Keratinocyte (primary cell): ENCODE measurements around the gene CUL3. TPM values are rescaled to one million over a fixed set of nuclear protein-coding genes. Genes with fewer than 3 reads are reported as not detected.

Experiments used
- DNase-seq: peaks from one replicate; pipeline ENCODE4 v3.0.0-alpha.2; 2011; ENCODE audit warnings: low read depth, missing footprints, low spot score
- FAIRE-seq: peaks from 2 replicates; lab custom pipeline; 2011; peaks lifted over from hg19 to GRCh38; lab: Jason Lieb, UNC
- H2AFZ ChIP-seq: 2 replicates; pipeline ENCODE4 v1.6.0; 2012; ENCODE audit warnings: low read length, control low read depth, inconsistent platforms; ENCODE audit not compliant: control insufficient read depth
- H3K27ac ChIP-seq: 2 replicates; pipeline ENCODE4 v1.5.1; 2011; ENCODE audit warnings: low read length; ENCODE audit not compliant: control insufficient read depth, insufficient read depth
- H3K27me3 ChIP-seq: 3 replicates; pipeline ENCODE4 v1.6.0; 2011; ENCODE audit warnings: low read length; ENCODE audit not compliant: control insufficient read depth, insufficient read depth; ENCODE audit errors: extremely low read depth
- H3K36me3 ChIP-seq, 2 experiments: 2 replicates in 1 of 2; 3 replicates in 1 of 2; pipeline ENCODE4 v1.5.1; 2011; ENCODE audit warnings: low read length in 2 of 2, mild to moderate bottlenecking in 1 of 2; ENCODE audit not compliant: control insufficient read depth in 2 of 2, insufficient read depth in 2 of 2; ENCODE audit errors: extremely low read depth in 1 of 2
- H3K4me1 ChIP-seq: 3 replicates; pipeline ENCODE4 v1.5.1; 2011; ENCODE audit warnings: low read length; ENCODE audit not compliant: control insufficient read depth, insufficient read depth; ENCODE audit errors: extremely low read depth
- H3K4me2 ChIP-seq: 3 replicates; pipeline ENCODE4 v1.6.0; 2011; ENCODE audit warnings: low read depth, low read length; ENCODE audit not compliant: control insufficient read depth, insufficient read depth; ENCODE audit errors: extremely low read depth
- H3K4me3 ChIP-seq, 3 experiments: fragments of 200-600 bp in 1 of 3; sonication (generic) in 1 of 3; 2 replicates in 2 of 3; 3 replicates in 1 of 3; pipeline ENCODE4 v1.5.1; 2011 to 2016; ENCODE audit warnings: low read length in 3 of 3, mild to moderate bottlenecking in 3 of 3, control low read depth in 2 of 3, inconsistent platforms in 1 of 3, low read depth in 1 of 3, mixed read lengths in 1 of 3, mixed run types in 1 of 3, moderate library complexity in 1 of 3; ENCODE audit not compliant: control insufficient read depth in 2 of 3, insufficient read depth in 2 of 3; ENCODE audit errors: extremely low read depth in 1 of 3
- H3K79me2 ChIP-seq: 2 replicates; pipeline ENCODE4 v1.6.0; 2012; ENCODE audit warnings: low read length; ENCODE audit not compliant: control insufficient read depth, insufficient read depth
- H3K9ac ChIP-seq: 3 replicates; pipeline ENCODE4 v1.6.0; 2011; ENCODE audit warnings: low read length; ENCODE audit not compliant: control insufficient read depth, insufficient read depth; ENCODE audit errors: extremely low read depth
- H3K9me1 ChIP-seq: 3 replicates; pipeline ENCODE4 v1.6.0; 2011; ENCODE audit warnings: low read length; ENCODE audit not compliant: control insufficient read depth, insufficient read depth; ENCODE audit errors: extremely low read depth
- H3K9me3 ChIP-seq: 2 replicates; pipeline ENCODE4 v1.5.1; 2012; ENCODE audit warnings: low read depth, low read length; ENCODE audit not compliant: control insufficient read depth
- H4K20me1 ChIP-seq: 3 replicates; pipeline ENCODE4 v1.6.0; 2011; ENCODE audit warnings: low read length; ENCODE audit not compliant: control insufficient read depth, insufficient read depth; ENCODE audit errors: extremely low read depth
- EZH2 ChIP-seq: IDR thresholded peaks from one replicate; pipeline ENCODE4 v1.6.1; 2012; ENCODE audit warnings: inconsistent platforms, mild to moderate bottlenecking, low read length, moderate library complexity
- dilution Hi-C: fragments of 300-500 bp; cut with MboI; formaldehyde crosslinking; loops from one replicate; pipeline ENCODE4 v1.7.0; 2020; ENCODE audit warnings: low sequenced_read_pairs; ENCODE audit not compliant: extremely low pct_ligation_motif_present
- polyA plus RNA-seq, 5 experiments: library from polyadenylated mRNA; depleted of rRNA in 3 of 5; stranded (reverse) in 3 of 5; stranded (forward) in 1 of 5; unstranded in 1 of 5; fragments of >200 nt; gene quantifications; 1 replicate in 1 of 5; 2 replicates in 3 of 5; 3 replicates in 1 of 5; pipeline versions ENCODE4 v1.2.1 to v1.2.3, GENCODE V29; 2011 to 2012; ENCODE audit warnings: missing spikeins in 2 of 5, low read depth in 1 of 5, low replicate concordance in 1 of 5
- TF ChIP-seq, protein P1 (sequence below), 3 experiments: IDR thresholded peaks in 1 of 3; conservative IDR thresholded peaks in 1 of 3; optimal IDR thresholded peaks in 1 of 3; 2 replicates in 2 of 3; 3 replicates in 1 of 3; pipeline versions ENCODE3 to v1.5.1; 2011; ENCODE audit warnings: low read length in 3 of 3, mild to moderate bottlenecking in 3 of 3, moderate library complexity in 2 of 3, control low read depth in 1 of 3, inconsistent platforms in 1 of 3; ENCODE audit not compliant: insufficient read depth in 2 of 3; ENCODE audit errors: extremely low read depth in 1 of 3

Gene CUL3
- polyA plus RNA-seq, 1 donor (not counting 4 experiments of a cell fraction or from before 2014, with no cell fraction given) = 71.7 TPM

DNA sequence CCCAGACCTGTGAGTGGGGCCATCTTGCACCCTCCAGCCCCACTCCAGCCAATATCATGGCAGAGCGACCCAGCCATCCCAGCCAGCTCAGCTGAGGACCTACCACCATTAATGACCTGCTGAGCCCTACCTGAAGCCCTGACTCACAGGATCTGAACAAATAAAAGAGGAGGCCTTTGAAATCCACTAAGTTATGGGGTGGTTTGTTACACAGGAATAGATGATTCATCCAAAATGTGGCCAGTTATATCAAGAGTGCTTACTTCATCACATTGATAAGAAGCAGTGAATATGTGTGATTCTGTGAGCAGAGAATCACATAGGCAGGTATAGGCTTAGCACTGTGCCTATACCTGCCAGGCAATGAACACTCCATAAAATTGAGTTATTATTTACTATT is 148.5 kb downstream of the CUL3 start:
- DNase-seq (peak; percentile 56), FAIRE-seq (peak; percentile 77)
- no peaks in the 10 kb centered on the region for H3K79me2 ChIP-seq
- H3K9ac ChIP-seq = no peak overlapping the region
- peak overlapping the region; percentile 22 for H3K27ac ChIP-seq
- TF ChIP-seq EZH2 = no peak
- TF ChIP-seq, protein P1, sequence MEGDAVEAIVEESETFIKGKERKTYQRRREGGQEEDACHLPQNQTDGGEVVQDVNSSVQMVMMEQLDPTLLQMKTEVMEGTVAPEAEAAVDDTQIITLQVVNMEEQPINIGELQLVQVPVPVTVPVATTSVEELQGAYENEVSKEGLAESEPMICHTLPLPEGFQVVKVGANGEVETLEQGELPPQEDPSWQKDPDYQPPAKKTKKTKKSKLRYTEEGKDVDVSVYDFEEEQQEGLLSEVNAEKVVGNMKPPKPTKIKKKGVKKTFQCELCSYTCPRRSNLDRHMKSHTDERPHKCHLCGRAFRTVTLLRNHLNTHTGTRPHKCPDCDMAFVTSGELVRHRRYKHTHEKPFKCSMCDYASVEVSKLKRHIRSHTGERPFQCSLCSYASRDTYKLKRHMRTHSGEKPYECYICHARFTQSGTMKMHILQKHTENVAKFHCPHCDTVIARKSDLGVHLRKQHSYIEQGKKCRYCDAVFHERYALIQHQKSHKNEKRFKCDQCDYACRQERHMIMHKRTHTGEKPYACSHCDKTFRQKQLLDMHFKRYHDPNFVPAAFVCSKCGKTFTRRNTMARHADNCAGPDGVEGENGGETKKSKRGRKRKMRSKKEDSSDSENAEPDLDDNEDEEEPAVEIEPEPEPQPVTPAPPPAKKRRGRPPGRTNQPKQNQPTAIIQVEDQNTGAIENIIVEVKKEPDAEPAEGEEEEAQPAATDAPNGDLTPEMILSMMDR (optimal IDR thresholded peaks at IDR 0.05 in 1 of 3, IDR thresholded peaks at IDR 0.05 in 1 of 3, conservative IDR thresholded peaks at IDR 0.05 in 1 of 3; ENCODE audit: extremely low read depth in 1 of 3, insufficient read depth in 2 of 3, low read length in 3 of 3) = no peak
- H3K4me1 ChIP-seq = peaks cover 28% of the 10 kb centered on the region
- H2AFZ ChIP-seq = no peak overlapping the region
- no peaks in the 10 kb centered on the region for H3K36me3 ChIP-seq
- no peaks in the 10 kb centered on the region for H3K27me3 ChIP-seq
- H3K4me3 ChIP-seq = no peak overlapping the region
- H4K20me1 ChIP-seq = no peaks in the 10 kb centered on the region
- dilution Hi-C loops = no loop called here
- H3K4me2 ChIP-seq = no peak overlapping the region
- H3K9me3 ChIP-seq = no peaks in the 10 kb centered on the region
- no peaks in the 10 kb centered on the region for H3K9me1 ChIP-seq

DNA sequence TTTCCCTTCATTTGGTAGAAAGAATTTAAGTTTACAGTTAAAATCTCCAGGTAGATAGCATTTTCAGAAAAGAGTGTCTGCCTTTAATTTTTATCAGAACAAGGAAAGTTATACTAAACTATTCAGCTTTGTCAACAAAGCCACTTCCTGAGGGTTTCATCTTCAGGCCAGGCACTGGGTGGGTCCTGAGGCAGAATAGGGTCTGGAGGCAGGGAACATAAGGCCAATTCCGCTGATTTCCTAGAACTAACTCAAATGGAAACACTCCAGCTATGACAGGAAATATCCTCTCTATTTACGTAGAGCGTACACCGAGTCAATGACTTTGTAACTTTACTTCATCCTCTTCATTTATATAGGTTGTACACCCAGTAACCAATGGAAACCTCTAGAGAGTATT is 150.5 kb downstream of the CUL3 start:
- no peak overlapping the region for H3K4me2 ChIP-seq

More for the DNA sequence above, 150.5 kb downstream of the CUL3 start:
- H3K36me3 ChIP-seq = no peaks in the 10 kb centered on the region
- no peaks in the 10 kb centered on the region for H3K27me3 ChIP-seq
- FAIRE-seq = no peak
- no peaks in the 10 kb centered on the region for H3K9me3 ChIP-seq
- H3K4me3 ChIP-seq = no peak overlapping the region
- dilution Hi-C loops = no loop called here
- H3K4me1 ChIP-seq = peaks cover 20% of the 10 kb centered on the region
- no peak overlapping the region for H3K27ac ChIP-seq
- H3K9me1 ChIP-seq = no peaks in the 10 kb centered on the region
- H3K9ac ChIP-seq = no peak overlapping the region
- no peaks in the 10 kb centered on the region for H4K20me1 ChIP-seq
- DNase-seq = no peak
- no peak for TF ChIP-seq EZH2
- TF ChIP-seq, protein P1 (optimal IDR thresholded peaks at IDR 0.05 in 1 of 3, IDR thresholded peaks at IDR 0.05 in 1 of 3, conservative IDR thresholded peaks at IDR 0.05 in 1 of 3; ENCODE audit: extremely low read depth in 1 of 3, insufficient read depth in 2 of 3, low read length in 3 of 3) = no peak
- H3K79me2 ChIP-seq = no peaks in the 10 kb centered on the region
- no peak overlapping the region for H2AFZ ChIP-seq
